Right kidney (tissue), 9 donors: ENCODE measurements around the gene OXNAD1.

Experiments used
- DNase-seq: peaks from one replicate; pipeline ENCODE4 v3.0.0-alpha.2; 2016
- long read RNA-seq, 8 donors: transcript quantifications; one replicate each; lab custom pipeline, GENCODE V29; 2026

The OXNAD1 gene, protein sequence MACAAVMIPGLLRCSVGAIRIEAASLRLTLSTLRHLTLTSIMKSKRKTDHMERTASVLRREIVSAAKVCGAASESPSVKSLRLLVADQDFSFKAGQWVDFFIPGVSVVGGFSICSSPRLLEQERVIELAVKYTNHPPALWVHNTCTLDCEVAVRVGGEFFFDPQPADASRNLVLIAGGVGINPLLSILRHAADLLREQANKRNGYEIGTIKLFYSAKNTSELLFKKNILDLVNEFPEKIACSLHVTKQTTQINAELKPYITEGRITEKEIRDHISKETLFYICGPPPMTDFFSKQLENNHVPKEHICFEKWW
- long read RNA-seq, donor 1, partial matches to known transcripts: 0 of 4 reads
- long read RNA-seq, donor 1, other reads (novel, unspliced or antisense): 0 of 4 reads
- long read RNA-seq, donor 2, partial matches to known transcripts: 0 of 2 reads
- long read RNA-seq, donor 2, other reads (novel, unspliced or antisense): 0 of 2 reads
- long read RNA-seq, donor 3, partial matches to known transcripts: 0 of 3 reads
- long read RNA-seq, donor 3, other reads (novel, unspliced or antisense): 0 of 3 reads
- long read RNA-seq, donor 4, partial matches to known transcripts: 0 of 5 reads
- long read RNA-seq, donor 4, other reads (novel, unspliced or antisense): 0 of 5 reads
- long read RNA-seq, donor 5, partial matches to known transcripts: 0 of 4 reads
- long read RNA-seq, donor 5, other reads (novel, unspliced or antisense): 0 of 4 reads
- long read RNA-seq, donor 6, partial matches to known transcripts: 0 of 4 reads
- long read RNA-seq, donor 6, other reads (novel, unspliced or antisense): 0 of 4 reads
- long read RNA-seq, donor 7, partial matches to known transcripts: 0 of 2 reads
- long read RNA-seq, donor 7, other reads (novel, unspliced or antisense): 0 of 2 reads
- long read RNA-seq, donor 8, partial matches to known transcripts: 0 of 5 reads
- long read RNA-seq, donor 8, other reads (novel, unspliced or antisense): 0 of 5 reads

DNA sequence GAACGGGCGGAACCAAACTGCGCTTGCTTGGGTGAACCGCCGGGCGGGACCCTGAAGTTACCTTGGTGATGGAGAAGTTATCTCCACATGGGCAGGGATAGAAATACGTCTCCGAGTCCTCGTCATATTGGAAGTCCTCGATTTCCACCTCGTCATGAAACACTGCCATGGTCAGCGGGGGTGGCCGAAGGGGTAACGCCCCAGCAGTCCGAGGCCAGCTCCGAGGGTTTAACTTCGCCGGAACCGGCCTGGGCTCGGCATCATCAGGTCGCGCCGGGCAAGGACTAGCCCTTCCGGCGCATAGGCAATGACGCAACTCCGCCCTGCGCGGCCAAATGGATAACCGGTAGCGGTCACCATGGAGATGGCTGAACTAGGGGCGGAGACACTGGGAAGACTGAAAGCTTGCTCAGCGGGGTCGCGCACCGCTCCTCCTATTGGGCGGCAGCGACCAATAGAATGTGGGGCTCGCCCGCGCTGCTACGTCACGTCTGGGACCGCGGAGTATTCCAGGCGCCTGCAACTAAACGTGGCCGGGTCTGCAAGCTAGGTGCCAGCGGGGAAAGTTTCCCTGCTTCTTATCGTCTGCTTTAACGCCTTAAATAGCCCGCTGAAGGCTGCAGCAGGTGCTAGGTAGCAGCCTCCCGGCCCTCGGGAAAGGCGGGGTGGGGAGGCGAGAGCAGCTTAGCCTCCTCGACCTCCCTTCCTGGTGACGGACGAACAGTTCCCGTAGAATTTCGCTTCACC lies at the start of gene OXNAD1, which contains the start of gene DPH3:
Gene OXNAD1 (plus strand): TSS at position 505 of the 747 bp plus-strand sequence. CDS start 5,741 bp downstream, outside the sequence.
Gene DPH3 (minus strand): TSS at position 236 of the 747 bp plus-strand sequence. CDS start 67 bp downstream, at position 169.
- DNase-seq: peak; percentile 93

DNA sequence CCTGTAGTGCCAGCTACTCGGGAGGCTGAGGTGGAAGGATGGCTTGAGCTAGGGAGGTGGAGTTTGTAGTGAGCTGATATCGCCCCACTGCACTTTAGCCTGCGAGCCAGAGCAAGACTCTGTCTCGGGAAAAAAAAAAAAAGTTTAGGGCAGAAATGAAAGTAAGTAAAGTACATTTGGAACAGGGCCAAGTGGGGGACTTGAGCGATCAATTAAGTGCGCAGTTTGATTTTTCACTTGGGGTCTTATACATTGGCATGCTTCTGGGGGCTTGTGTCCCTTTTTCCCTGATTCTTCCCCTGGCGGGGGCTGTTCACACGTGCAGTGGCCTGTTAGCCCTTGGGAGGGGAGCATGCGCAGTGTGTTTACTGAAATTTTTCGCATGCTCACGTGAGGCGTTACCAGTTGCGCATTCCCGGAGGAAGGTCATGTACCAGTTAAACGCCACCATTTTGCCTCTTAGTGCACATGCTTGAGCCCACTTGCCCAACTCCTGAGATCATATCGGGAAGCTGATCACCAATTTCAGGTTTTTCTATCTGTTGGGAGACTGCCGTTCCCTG lies 48.6 kb upstream of the OXNAD1 start:
- no peak for DNase-seq

DNA sequence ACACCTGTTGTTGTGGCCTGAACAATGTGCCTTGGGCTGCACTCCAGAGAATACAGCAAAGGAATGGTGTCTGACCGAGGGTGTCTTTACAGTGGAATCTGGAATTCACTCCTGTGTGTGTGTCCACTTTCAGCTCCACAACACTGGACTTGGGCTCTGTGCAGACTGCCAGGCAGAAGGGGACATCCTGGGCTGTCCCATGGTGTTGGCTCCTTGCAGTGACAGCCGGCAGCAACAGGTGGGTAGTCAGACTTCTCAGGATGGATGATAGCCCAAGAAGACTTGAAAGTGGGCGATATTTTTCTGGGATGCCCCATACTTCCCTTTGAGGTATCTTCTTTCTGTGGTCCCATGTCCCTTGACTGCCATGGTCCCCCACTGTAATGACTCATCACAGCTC lies 45.2 kb upstream of the OXNAD1 start:
- no peak for DNase-seq

DNA sequence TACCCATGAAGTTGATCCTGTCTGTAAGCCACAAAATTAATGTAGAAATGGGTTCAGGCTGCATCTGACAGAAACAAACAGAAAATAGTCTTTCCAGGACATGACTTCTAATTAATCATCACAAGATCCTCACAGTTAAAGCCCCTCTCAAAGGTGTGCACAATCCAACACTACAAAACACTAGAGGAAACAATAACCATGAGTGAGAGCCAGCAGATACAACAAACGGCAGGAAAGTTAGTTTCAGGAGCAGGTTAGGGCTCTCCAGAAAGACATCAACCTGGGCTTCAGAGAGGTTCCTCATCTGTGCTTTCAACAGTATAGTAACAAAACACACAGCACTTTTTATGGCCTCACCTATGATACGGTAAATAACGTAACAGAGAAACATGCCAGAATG lies 43.0 kb upstream of the OXNAD1 start:
- no peak for DNase-seq

- no peak for DNase-seq
These were observed 42.5 kb upstream of the OXNAD1 start for GRCh38 chr3:16222547-16222946.

DNA sequence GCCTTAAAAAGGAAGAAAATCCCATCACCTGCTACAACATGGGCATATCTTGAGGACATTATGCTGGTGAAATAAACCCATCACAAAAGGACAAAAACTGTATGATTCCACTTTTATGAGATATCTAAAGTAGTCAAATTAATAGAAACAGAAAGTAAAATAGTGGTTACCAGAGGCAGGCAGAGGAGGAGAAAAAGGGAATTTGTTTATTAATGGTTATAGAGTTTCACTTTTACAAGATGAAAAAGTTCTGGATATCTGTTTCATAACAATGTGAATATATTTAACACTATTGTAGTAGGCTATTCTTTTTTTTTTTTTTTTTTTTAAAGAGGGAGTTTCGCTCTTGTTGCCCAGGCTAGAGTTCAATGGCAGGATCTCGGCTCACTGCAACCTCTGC lies 40.7 kb upstream of the OXNAD1 start:
- no peak for DNase-seq

GRCh38 chr3:16227566-16227965 lies 37.4 kb upstream of the OXNAD1 start:
- no peak for DNase-seq

DNA sequence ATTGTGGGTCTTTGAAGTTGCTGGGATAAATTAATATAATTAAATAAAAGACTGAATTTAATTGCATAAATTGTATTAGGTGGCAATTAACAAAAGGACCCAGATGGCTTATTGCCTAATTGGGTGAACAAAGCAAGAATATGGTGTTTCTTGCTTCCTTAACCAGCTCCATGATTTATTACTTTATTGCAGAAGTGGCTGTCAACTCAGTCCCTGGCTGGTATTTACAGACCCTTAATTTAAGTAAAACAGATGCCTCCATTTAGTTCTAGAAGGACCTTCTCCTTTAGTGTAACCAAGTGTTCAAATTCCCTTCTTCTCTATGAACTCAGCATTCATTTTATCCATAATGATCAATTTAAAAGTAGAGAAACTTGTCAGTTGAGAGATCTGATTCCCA lies 35.3 kb upstream of the OXNAD1 start:
- DNase-seq: no peak

GRCh38 chr3:16231983-16232382 lies 33.0 kb upstream of the OXNAD1 start:
- DNase-seq: no peak

GRCh38 chr3:16233806-16234205 lies 31.2 kb upstream of the OXNAD1 start:
- no peak for DNase-seq

GRCh38 chr3:16234281-16234680 lies 30.7 kb upstream of the OXNAD1 start:
- DNase-seq: no peak

DNA sequence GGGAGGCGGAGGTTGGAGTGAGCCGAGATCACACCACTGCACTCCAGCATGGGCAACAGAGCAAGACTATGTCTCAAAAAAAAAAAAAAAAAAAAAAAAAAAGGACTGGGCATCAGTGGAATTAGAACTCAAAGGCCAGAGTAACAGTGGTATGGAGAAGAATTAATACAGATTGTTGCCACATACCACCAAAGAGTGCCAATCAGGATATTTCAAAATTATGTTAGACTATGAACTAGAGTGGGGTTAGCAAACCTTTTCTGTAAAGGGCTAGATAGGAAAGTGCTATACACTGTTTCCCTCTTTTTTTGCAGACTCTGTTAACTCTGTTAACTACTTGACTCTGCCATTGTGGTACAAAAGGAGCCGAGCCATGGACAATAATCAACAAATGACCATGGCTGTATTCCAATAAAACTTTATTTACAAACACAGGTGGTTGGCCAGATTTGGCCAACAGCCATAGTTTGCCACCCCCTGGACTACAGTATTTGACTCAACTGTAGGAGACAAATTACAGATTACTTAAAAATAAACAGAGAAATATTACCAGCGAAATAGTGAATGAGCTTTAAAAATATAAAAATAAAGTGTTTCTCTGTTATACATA lies 28.9 kb upstream of the OXNAD1 start:
- no peak for DNase-seq

DNA sequence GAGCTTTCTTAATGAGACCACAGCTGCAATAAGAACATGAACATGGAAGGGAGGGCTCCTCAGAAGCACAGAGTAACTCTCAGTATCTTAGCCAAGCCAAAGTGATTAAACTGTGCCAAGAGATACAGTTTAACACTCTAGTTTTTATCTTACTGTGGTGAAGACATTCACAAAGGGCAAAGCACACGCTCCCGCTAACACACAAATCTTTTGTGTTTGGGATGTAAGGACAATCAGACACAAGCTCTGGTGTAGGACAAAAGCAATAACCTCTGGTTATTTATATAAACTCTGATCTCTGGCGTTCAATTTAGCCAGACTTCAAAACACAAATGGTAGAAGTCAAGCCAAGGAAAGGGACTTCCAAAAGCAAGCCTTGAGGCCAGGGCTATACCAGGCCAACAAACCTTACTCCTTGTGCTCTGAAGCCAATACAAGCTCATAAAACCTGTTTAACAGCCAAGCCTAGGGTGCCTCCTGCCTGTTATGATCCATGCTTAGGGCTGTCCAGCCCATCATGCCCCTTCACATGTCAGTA lies 28.1 kb upstream of the OXNAD1 start:
- DNase-seq: no peak

- no peak for DNase-seq
These were observed 25.8 kb upstream of the OXNAD1 start for GRCh38 chr3:16239086-16239770.

DNA sequence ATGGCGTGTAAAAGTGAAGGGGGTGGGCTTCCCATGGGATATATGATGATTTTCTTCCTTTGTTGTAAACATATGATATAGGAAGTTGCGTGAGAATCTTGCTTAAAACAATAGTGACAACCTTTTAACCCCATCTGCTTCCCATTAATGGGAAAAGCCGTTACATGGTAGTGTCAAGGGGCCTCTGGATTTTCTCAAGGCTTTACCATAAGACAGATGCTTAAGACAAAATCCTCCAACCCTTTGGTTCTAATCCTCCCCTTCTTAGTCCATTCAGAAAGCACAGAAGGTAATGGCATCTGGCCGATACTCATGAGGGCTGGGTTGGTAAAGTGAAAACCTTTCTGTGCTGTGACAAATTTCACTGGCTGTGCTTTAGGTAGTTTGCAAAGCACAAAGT lies 25.2 kb upstream of the OXNAD1 start:
- no peak for DNase-seq

DNA sequence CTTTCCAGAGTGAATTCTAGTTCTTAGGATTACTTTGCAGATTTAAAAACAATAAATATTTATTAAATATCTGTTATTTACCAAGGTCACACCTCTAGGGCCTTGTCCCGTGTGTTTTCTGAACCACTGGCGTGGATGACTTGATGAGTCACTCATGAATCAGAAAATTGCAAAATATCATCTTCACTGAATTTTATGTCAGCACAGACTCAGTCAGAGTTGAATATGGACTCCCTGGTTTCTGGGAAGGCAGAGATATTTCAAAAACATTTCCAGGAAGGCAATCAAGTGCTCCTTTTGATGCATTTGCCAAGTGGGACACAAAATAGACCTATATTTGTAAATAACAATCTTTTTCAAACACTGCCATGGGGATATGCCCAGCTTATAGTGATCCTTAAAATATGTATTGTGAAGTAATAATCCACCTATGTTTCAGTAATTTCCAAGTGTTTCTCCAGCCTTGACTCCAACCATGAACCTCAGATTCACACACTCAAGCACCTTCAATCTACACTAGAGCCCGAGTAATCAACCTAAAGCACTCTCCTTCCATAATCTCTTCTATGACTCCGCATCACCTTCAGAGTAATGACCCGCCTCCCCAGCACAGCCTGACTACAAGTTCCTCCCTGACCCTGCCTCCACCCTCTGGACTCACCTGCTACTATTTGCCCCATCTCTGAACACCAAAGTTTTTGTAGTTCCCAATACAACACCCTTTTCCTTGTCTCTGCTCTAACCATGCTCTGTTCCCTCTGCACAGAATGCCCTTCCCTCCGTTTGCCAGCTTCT lies 24.6 kb upstream of the OXNAD1 start:
- DNase-seq: no peak

DNA sequence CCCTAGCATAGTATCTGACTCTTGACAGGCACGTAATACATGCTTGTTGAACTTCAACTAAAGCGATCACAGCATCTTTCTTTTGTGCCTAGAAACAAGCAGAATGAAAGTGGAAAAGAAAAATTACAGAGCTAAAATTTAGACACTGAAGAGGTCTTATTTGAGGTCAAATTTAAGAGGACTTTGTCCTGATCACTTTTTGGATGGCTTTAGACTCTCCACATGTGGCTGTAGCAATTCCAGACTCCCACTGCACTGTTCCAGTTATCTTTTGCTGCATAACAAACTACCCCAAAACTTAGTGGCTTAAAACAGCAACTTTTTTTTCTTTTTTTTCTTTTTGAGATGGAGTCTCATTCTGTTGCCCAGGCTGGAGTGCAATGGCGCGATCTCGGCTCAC lies 23.8 kb upstream of the OXNAD1 start:
- no peak for DNase-seq

GRCh38 chr3:16242177-16242576 lies 22.8 kb upstream of the OXNAD1 start:
- DNase-seq: no peak

DNA sequence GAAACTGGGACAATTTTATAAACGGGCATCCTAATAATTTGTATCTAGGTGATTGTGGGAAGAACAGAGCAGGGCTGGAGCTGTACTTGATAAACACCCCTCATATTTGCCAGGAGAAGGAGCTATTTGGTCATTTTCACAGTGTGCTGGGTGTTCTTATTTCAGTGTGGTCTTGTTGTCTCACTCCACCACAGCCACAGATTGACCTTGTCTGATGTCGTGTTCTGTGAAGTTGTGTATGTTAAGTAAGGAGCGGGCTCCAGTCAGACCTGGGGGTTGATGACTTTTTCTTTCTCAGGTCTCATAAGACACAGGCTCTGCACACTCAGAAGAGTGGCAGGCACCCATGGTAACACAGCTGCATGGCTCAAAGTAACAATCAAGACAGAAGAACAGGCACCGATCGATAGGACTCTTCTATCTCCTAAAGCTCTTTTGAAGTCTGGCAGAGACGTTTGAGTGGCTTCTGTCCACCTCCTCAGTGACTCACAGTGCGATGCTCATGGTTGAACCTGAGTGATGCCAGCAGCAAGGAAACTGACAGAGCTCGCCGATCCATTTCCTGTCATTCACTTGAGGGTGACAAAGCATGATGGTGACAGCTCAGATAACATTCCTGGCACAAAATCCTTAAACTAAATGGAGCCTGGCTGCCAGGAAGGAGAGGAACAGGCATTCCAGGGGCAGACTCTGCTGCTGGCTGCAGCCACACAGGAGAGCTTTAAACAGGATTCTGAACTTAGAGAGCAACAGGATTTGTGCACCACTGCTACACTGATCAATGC lies 21.1 kb upstream of the OXNAD1 start:
- DNase-seq: no peak
